ACC112 (cell line): ENCODE data around the gene SLC5A4.

Source experiments
- H2AFZ ChIP-seq: fragments of 200-600 bp; sonication (generic); one replicate; pipeline ENCODE4 v1.6.0; 2017; ENCODE audit warnings: antibody characterized with exemption, low read length; ENCODE audit not compliant: unreplicated experiment
- H3K27ac ChIP-seq: fragments of 200-600 bp; sonication (generic); 2 replicates; pipeline ENCODE4 v1.5.1; 2014; ENCODE audit warnings: low read depth, mild to moderate bottlenecking, antibody characterized with exemption, low read length, moderate library complexity
- H3K27me3 ChIP-seq: fragments of 200-600 bp; sonication (generic); 2 replicates; pipeline ENCODE4 v1.6.1; 2014; ENCODE audit warnings: mild to moderate bottlenecking, antibody characterized with exemption, low read length, moderate library complexity, mixed read lengths; ENCODE audit not compliant: insufficient read depth
- H3K36me3 ChIP-seq: fragments of 200-600 bp; sonication (generic); 2 replicates; pipeline ENCODE4 v1.6.1; 2016; ENCODE audit warnings: mild to moderate bottlenecking, antibody characterized with exemption, low read length, moderate library complexity, mixed read lengths; ENCODE audit not compliant: insufficient read depth
- H3K4me1 ChIP-seq: fragments of 200-600 bp; sonication (generic); one replicate; pipeline ENCODE4 v1.6.1; 2016; ENCODE audit warnings: low read length, mixed read lengths; ENCODE audit not compliant: insufficient read depth, unreplicated experiment, control insufficient read depth
- H3K4me3 ChIP-seq: fragments of 200-600 bp; sonication (generic); 2 replicates; pipeline ENCODE4 v1.5.1; 2014; ENCODE audit warnings: mild to moderate bottlenecking, low read depth, low read length
- H3K79me2 ChIP-seq: fragments of 200-600 bp; sonication (generic); one replicate; pipeline ENCODE4 v1.6.0; 2016; ENCODE audit warnings: low read length; ENCODE audit not compliant: control insufficient read depth, unreplicated experiment, insufficient read depth

Gene SLC5A4

GRCh38 chr22:32175683-32176644 lies 79.2 kb downstream of the SLC5A4 start:
- H3K4me1 ChIP-seq = no peaks in the 10 kb centered on the region
- H3K4me3 ChIP-seq = no peak overlapping the region
- no peak overlapping the region for H3K27ac ChIP-seq
- H2AFZ ChIP-seq = no peak overlapping the region
- H3K36me3 ChIP-seq = no peaks in the 10 kb centered on the region
- H3K27me3 ChIP-seq = peaks cover 24% of the 10 kb centered on the region
- no peaks in the 10 kb centered on the region for H3K79me2 ChIP-seq

- Histone ChIP-seq H3K79me2 (no peaks in the 10 kb centered on the region), H3K27ac (no peak overlapping the region), H3K27me3 (peaks cover 24% of the 10 kb centered on the region; the same call in 1 of the 2 replicates), H3K4me1 (no peaks in the 10 kb centered on the region), H3K4me3 (no peak overlapping the region), H2AFZ (no peak overlapping the region), H3K36me3 (no peaks in the 10 kb centered on the region)
These were observed 80.0 kb downstream of the SLC5A4 start for GRCh38 chr22:32175115-32175514.
